ENCODE measurements around the gene LINGO1.

LINGO1 gene

GRCh38 chr15:77665530-77666295 lies 33.0 kb upstream of the LINGO1 start:
- H3K4me3 ChIP-seq (ENCODE audit: low read depth, low read length), result no peak overlapping the region
- no peak for TF ChIP-seq CTCF (IDR thresholded peaks at IDR 0.05; ENCODE audit: low read depth, low read length)

GRCh38 chr15:77664428-77664827 lies 31.7 kb upstream of the LINGO1 start:
- no peak overlapping the region for H3K4me3 ChIP-seq (ENCODE audit: low read depth, low read length)
- TF ChIP-seq CTCF (IDR thresholded peaks at IDR 0.05; ENCODE audit: low read depth, low read length), result no peak

- H3K4me3 ChIP-seq (ENCODE audit: low read depth, low read length), result no peak overlapping the region
- no peak for TF ChIP-seq CTCF (IDR thresholded peaks at IDR 0.05; ENCODE audit: low read depth, low read length)
Observed at GRCh38 chr15:77663256-77663655, 30.5 kb upstream of the LINGO1 start.

- H3K4me3 ChIP-seq (ENCODE audit: low read depth, low read length), result no peak overlapping the region
- TF ChIP-seq CTCF (IDR thresholded peaks at IDR 0.05; ENCODE audit: low read depth, low read length), result peak; percentile 14; the same call in 1 of the 2 replicates
Observed at GRCh38 chr15:77659350-77660321, 26.9 kb upstream of the LINGO1 start.

GRCh38 chr15:77658304-77658703 lies 25.6 kb upstream of the LINGO1 start:
- H3K4me3 ChIP-seq (ENCODE audit: low read depth, low read length), result no peak overlapping the region
- no peak for TF ChIP-seq CTCF (IDR thresholded peaks at IDR 0.05; ENCODE audit: low read depth, low read length)

- no peak for TF ChIP-seq CTCF (IDR thresholded peaks at IDR 0.05; ENCODE audit: low read depth, low read length)
- H3K4me3 ChIP-seq (ENCODE audit: low read depth, low read length), result no peak overlapping the region
Observed at GRCh38 chr15:77657634-77658238, 25.0 kb upstream of the LINGO1 start.
